GM19035 (cell line): Measurements from ENCODE around the gene ISLR.

Source experiments
- ATAC-seq: cut with Tn5 transposase; IDR thresholded peaks from one replicate; pipeline ENCODE4 v1.9.1; 2021; ENCODE audit not compliant: unreplicated experiment

The ISLR gene

DNA sequence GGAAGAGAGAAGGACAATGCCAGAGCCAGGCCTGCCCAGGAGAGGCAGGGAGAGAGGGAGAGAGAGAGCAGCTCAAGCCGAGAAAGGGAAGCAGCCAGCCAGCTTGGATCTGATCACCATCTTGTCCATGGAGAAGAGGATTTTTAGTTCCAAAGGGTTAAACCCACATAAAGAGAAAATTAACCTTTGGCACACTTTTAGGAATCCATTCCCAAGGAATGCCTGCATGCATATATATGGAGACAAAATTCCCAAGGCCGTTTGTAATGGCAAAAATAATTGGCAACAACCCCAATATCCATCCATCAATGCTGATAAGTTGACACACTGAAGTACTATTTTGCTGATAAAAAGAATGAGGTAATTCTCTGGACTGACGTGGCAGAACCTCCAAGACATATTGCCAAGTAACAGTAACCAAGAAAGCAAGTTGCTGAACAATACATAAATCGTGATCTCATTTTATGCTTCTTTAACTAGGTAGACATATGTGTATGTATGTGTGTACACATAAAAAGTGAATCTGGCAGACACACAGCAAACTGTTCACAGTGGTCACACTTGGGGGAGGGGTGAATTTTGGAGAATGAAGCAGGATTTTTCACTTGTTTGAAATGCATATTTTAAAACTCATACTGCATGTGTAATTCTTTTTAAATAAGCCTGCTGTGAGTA lies 36.6 kb downstream of the ISLR start:
- ATAC-seq: no peak

DNA sequence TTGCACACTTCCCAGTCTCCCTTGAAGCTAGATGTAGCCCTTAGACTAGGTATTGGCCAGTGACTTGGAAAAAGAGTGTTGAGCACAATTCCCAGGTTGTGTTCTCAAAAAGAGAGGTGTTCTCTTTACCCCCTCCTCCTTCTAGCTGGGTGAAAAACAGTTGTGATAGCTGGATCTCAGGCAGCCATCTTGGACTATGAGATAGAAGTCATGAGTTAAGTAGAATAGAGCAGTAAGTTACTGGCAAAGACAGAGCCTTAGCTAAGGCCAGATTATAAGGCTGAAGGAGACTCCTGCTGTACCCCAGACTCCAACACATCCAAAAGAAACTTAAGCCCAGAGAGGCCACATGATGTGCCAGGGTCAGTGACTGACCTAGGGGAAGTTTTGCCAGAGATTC lies 37.2 kb downstream of the ISLR start:
- ATAC-seq: no peak

DNA sequence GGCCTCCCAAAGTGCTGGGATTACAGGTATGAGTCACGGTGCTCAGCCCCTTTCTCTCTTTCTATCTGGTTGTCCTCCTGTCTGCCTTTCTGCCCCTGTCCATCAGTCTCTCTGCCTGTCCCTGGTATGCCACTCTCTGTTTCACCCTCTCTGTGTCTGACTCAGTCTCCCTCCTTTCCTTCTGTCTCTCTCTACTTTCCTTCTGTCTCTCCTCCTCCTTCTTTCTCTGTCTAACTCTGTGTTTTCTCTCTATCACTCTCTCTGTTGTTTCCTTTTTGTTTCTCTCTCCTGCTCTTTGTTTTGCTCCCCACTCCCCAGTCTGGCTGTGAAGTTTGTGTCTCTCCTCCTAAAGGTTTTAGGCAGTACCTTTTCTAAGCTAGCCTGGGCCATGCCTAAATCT lies 38.1 kb downstream of the ISLR start:
- no peak for ATAC-seq

DNA sequence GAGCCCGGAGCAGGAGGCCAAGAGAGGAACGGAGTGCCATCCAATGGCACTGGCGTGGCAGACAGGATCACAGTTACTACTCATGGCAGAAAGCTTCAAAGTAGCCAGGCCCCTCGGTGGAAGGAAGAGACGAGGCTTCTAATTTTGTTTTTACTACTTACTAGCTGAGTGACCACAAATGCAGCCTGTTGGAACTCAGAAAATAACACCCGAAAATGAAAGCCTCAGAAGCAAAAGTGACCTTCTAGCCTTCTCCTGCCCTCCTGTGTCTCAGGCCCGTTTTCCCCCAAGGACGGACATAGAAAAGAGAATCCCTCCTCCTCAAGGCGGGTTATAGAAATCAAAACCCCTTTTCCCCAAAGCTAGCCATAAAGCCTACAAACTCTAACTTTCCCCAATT lies 39.0 kb downstream of the ISLR start:
- ATAC-seq: no peak

DNA sequence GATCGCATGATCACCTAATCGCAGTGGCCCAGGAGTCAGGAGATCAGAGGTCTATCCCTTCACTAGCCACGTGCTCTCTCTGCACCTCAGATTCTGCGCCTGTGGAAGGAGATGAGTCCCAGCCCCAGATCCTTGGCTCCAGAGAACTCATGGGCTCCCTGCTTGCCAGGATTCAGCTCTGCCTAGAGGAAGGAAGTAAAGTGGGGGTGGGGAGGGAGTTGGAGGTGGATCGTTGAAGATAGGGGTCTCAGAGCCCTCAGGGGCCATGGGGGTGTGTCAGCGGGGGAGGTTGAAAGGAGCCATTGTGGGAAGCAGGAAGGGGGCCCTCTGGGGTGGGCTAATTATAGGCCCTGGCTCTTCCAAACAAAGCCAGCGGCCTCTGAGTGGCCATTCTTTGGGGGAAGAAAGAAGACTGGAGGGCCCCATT lies 40.4 kb downstream of the ISLR start:
- ATAC-seq: no peak

DNA sequence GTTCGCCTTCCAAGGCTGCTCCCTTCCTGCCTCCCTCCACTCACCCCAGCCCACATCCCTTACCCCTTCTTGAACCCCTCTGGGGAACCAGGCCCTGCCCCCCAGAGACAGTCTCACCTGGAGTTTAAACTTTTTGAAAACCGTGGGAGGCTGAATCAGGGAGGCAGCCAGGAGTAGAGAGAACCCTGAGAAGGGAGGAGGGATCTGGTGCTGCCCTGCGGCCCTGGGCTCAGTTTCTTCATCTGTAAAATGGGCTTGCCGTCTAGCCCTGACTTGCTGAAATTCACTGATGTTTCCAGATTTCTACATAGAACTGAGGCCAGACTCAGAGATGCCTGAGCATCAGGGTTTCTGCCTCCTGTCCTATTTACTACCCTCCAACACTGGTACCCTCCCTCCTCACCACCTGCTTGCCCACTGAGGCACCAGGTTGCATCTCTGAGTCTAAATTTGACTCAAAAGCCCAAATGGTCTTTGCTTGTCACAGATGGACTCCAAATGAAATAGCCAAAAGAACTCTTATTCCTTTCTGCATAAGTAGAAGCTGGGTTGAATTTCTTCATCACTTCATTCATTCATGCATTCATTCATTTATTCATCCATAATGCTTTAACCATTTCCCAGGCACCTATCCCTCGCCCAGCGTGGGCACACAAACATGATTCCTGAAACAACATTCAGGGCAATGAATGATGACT lies 41.0 kb downstream of the ISLR start:
- no peak for ATAC-seq

DNA sequence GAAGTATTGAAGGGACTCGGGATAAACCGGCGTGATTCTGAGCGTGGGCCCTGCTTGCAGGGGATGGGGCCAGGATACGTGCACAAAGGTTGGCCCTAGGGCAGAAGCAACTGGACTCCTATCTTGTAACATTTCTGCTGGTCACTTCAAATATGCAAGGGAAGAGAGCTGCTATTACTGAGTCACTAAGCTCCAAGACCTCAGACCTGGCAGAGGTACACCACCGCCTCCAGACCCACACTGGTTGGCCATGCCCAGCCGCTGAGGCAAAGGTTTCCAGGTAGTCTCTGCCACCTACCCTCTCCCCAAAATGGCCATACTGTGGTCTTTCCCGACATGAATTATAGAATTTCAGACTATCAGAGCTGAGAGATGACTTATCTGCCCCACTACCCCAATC lies 42.4 kb downstream of the ISLR start:
- no peak for ATAC-seq

DNA sequence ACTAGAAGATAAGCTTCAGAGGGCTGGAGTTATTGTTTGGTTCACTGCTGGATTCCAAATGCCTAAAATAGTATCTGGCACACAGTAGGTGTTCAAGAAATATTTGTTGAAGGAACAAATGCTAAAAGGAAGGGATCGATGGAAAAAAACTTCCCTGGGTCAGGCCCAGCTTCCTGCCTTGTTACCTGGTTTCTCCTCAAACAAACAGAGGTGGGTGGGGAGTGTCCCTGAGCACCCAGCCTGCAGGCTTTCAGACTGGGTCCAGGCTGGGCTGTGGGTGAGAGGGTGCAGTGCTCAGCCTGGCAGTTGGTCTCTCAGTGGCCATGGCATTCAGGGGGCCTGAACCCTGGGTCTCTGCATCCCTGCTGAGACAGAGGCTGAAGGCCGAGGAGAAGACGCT lies 43.4 kb downstream of the ISLR start:
- ATAC-seq: no peak

DNA sequence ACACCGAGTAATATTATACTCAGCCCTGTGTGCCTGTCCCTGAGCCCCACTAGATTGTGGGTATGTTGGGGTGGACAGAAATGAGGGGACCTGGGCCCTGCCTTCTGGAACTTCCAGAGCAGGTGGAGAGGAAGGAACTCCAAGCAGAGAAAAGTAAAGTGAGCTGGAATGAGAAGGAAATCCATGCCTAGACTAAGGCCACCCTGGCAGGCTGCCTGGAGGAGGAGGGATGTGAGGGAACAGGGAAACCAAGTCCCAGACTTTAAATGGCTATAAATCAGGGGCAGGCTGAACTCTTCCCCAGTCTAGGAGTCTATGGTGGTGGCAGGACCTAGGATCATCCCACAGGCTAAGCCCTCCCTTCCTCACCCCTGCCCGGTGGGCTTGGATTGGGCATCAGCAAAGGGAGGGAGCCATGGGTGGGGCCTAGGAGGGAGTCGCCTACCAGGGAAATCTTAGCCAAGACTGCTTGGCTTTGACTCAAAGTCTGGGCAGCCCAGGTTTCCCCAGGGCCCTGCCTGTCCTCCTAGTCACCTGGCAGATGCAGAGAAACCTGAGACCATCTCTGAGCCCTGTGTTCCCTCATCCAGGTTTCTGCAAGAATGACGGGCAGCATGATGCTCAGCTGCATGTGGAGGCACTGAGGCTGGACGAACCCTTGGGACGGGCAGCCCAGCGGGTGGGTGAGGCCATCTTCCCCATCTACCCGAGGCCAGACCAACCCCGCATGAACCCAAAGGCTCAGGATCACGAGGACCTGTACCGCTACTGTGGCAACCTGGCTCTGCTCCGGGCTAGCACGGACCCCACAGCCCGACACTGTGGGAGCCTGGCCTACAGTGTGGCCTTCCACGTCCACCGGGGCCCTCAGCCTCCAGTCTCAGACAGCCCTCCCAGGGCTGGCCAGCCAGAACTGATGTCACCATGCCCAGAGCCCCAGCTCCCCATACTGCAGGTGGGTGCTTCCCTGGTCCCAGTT lies 44.7 kb downstream of the ISLR start:
- no peak for ATAC-seq

DNA sequence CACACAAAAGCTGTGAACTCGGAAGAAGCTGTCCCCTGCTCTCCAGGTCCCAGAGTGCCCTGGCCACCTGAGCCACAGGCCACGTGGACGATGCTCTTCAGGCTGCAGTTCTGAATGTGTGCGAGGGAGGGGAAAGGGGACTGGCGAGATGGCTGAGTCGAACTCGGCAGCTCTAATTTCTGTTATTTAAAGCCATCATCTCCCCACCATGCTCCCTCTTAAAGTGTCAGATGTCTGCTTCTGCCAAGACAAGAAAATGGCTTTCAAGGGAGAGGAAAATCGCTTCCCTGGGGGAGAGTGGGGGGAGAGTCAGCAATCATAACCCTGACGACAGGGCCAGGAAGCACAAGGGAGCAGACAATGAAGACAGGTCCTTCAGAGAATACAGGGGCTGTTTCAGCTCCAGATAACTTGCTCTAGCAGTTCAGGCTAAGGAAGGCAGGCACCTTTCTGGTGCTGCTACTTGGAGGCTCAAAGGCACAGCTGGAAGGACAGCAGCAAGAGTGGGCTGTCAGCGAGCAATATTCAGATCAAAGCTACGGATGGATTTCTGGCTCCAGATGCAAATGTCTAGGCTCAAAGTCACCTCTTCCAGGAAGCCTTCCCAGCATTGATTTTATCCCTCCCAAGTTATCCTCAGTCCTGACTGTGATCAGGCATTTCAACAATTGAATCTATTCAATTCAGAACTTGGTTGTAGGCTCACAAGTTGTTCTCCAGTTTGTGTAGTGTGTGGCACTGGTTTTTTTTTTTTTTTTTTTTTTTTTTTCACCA lies 47.2 kb downstream of the ISLR start:
- no peak for ATAC-seq

DNA sequence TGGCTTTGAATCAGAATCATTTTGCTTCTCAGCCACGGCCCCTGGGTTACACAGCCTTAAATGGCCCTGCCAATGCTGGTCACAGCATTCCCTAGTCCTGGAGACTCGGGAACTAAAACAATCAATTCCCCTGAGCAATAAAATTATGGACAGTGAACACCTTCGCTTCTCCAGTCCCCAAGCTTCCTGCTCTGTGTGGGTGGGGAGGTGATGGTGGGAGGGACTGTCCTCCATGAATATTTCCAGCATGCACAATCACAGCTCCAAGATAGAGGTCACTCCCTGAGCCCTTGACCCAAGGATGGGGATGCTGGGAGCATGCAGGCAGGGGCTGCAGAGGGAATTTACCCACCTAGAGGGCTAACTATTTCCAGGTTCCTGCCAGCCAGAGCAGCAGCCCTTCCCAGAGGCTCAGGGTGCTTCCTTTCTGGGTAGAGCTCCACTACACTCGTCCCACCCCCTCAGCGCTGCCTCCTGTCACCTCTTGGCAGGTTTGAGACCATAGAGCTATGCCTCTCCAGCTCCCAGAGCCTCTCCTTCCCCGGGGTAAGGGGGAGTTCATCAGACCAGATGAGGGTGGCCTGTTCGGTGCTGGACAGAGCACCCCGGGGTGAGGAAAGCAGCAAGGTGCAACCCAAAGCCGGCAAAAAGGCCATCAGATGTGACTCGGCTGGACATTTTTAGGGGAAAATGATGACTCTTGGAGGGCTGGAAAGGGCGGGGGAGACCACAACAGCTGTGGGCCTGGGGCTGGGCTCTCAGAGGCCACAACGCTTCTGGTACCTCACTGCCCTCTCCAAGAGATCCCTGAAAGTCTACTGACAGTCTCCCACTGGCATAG lies 48.1 kb downstream of the ISLR start:
- ATAC-seq: no peak

DNA sequence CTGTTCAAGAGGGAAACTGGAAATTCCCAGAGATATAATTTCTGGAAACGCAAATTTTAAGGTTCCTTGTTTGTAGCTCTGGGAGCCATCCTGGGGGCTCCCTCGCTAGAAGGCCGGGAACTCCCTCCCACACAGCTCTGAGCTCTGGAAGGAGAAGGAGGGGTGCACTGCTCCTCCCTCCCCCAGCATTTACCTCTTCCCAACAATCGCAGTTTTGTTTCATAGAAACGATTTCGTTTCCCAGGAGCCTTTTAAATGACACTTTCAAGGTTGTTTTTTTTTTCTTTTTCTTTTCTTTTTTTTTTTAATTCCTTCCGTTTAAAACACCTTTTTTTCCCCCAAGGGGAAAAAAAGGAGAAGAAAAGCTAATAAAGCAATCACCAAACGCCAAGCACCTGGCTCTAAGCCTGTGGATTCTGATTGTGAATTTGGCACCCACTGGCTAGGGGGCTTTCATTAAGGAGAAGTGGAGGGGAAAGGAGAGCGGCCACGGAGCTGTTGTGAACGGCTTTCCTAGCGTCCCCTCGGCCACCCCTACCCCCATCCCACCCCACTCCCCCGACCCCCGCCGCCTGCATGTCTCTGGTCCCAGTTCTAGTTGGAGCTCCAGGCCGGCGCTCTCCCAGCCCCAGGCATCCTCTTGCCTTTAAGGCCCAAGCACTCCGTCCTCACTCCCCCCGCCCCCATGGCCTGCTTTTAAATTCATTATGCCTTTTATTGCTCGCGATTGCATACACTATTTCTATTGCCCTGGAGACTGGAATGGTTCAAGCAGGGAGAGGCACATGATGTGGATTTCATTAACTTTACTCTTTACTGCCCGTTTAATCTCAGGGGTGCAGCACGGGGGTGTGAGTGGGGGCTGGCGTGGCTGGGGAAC lies 49.0 kb downstream of the ISLR start:
- ATAC-seq: no peak

DNA sequence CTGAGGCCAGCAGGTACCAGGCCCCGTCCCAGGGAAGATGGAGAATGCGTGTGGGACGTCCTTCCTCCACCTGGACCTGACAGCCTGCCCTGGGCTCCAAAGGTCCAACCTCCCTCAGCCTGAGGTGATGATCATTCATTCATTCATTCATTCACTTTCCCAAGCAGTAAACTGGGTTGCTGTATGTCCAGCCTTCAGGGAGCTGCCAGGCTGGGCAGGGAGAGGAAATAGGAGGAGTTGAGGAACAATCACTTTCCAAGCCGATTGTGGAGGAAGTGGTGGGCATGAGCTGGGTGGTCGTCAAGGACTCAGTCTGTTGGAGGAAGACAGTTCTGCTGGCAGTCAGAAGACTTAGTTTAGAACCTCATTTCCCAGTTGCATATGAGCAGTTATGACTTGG lies 52.4 kb downstream of the ISLR start:
- ATAC-seq: no peak
